DND-41 (cell line): ENCODE results near the gene TMEM200C.

Experiments
- ATAC-seq: fragments of 200-7000 bp; cut with Tn5 transposase; 3 replicates; pipeline ENCODE4 v1.9.1; 2021; ENCODE audit warnings: low read depth; ENCODE audit not compliant: insufficient read depth
- DNase-seq: peaks from one replicate; pipeline ENCODE4 v3.0.0-alpha.2; 2020
- H2AFZ ChIP-seq: 2 replicates; pipeline ENCODE4 v1.6.0; 2012; ENCODE audit warnings: low read depth, low read length
- H3K27ac ChIP-seq: 2 replicates; pipeline ENCODE4 v1.5.1; 2012; ENCODE audit warnings: low read length, inconsistent platforms
- H3K27me3 ChIP-seq: fragments of 200-600 bp; sonication (generic); 2 replicates; pipeline ENCODE4 v1.6.0; 2012; ENCODE audit warnings: low read length, mild to moderate bottlenecking, inconsistent platforms; ENCODE audit not compliant: insufficient read depth, poor library complexity
- H3K36me3 ChIP-seq: 2 replicates; pipeline ENCODE4 v1.5.1; 2012; ENCODE audit warnings: low read length, inconsistent platforms; ENCODE audit not compliant: insufficient read depth
- H3K4me1 ChIP-seq: 2 replicates; pipeline ENCODE4 v1.5.1; 2012; ENCODE audit warnings: mild to moderate bottlenecking, low read length; ENCODE audit not compliant: insufficient read depth
- H3K4me2 ChIP-seq: 2 replicates; pipeline ENCODE4 v1.6.0; 2012; ENCODE audit warnings: mild to moderate bottlenecking, moderate library complexity, low read length, inconsistent platforms; ENCODE audit not compliant: insufficient read depth
- H3K4me3 ChIP-seq, 2 experiments: fragments of 200-600 bp in 1 of 2; shearing (Covaris generic) in 1 of 2; 2 replicates each; pipeline ENCODE4 v1.5.1; 2012 to 2016; ENCODE audit warnings: inconsistent platforms in 2 of 2, low read length in 2 of 2, mild to moderate bottlenecking in 2 of 2, low read depth in 1 of 2, moderate library complexity in 1 of 2
- H3K79me2 ChIP-seq: 2 replicates; pipeline ENCODE4 v1.6.0; 2012; ENCODE audit warnings: low read length, inconsistent platforms; ENCODE audit not compliant: insufficient read depth
- H3K9ac ChIP-seq: 2 replicates; pipeline ENCODE4 v1.6.0; 2012; ENCODE audit warnings: low read depth, mild to moderate bottlenecking, inconsistent platforms, low read length, moderate library complexity
- H3K9me3 ChIP-seq: 2 replicates; pipeline ENCODE4 v1.5.1; 2012; ENCODE audit warnings: low read length, moderate library complexity, mild to moderate bottlenecking, inconsistent platforms; ENCODE audit not compliant: insufficient read depth, severe bottlenecking
- H4K20me1 ChIP-seq: 2 replicates; pipeline ENCODE4 v1.6.0; 2012; ENCODE audit warnings: low read length; ENCODE audit not compliant: insufficient read depth
- EZH2 ChIP-seq: IDR thresholded peaks from 3 replicates; pipeline ENCODE4 v1.6.1; 2012; ENCODE audit warnings: borderline replicate concordance, low read depth, mild to moderate bottlenecking, moderate library complexity, low read length, inconsistent platforms; ENCODE audit not compliant: severe bottlenecking
- TF ChIP-seq, protein P1 (sequence below): IDR thresholded peaks from 2 replicates; pipeline ENCODE4 v1.5.1; 2012; ENCODE audit warnings: borderline replicate concordance, low read length, moderate library complexity, mild to moderate bottlenecking; ENCODE audit not compliant: poor library complexity, severe bottlenecking; ENCODE audit errors: extremely low read depth

The TMEM200C gene

DNA sequence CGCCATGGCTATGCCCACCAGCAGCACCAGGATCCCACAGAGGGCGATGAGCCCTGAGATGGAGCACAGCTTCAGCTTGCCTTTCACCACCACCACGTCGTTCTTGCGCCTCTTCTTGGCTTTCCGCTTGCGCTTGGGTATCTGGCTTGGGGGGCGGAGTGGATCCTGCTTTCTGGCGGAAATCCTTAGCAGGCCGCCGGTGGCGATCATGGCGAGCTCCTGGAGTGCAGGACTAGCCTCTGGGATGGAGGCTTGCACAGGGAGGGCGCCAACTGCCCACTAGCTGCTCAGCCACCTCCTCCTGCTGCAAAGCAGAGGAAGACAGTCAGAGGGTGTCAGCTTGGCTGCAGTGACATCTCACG lies 3.5 kb downstream of the TMEM200C start:
- H3K4me3 ChIP-seq: no peak overlapping the region
- H2AFZ ChIP-seq: no peak overlapping the region
- H3K27me3 ChIP-seq: no peaks in the 10 kb centered on the region
- no peaks in the 10 kb centered on the region for H4K20me1 ChIP-seq
- no peak overlapping the region for H3K9ac ChIP-seq
- ATAC-seq (no peak), DNase-seq (no peak)
- no peaks in the 10 kb centered on the region for H3K4me1 ChIP-seq
- H3K27ac ChIP-seq: no peak overlapping the region
- no peak overlapping the region for H3K4me2 ChIP-seq
- H3K79me2 ChIP-seq: no peaks in the 10 kb centered on the region
- H3K9me3 ChIP-seq: peaks cover 6% of the 10 kb centered on the region
- TF ChIP-seq, protein P1, sequence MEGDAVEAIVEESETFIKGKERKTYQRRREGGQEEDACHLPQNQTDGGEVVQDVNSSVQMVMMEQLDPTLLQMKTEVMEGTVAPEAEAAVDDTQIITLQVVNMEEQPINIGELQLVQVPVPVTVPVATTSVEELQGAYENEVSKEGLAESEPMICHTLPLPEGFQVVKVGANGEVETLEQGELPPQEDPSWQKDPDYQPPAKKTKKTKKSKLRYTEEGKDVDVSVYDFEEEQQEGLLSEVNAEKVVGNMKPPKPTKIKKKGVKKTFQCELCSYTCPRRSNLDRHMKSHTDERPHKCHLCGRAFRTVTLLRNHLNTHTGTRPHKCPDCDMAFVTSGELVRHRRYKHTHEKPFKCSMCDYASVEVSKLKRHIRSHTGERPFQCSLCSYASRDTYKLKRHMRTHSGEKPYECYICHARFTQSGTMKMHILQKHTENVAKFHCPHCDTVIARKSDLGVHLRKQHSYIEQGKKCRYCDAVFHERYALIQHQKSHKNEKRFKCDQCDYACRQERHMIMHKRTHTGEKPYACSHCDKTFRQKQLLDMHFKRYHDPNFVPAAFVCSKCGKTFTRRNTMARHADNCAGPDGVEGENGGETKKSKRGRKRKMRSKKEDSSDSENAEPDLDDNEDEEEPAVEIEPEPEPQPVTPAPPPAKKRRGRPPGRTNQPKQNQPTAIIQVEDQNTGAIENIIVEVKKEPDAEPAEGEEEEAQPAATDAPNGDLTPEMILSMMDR: no peak
- TF ChIP-seq EZH2: no peak
- no peaks in the 10 kb centered on the region for H3K36me3 ChIP-seq

DNA sequence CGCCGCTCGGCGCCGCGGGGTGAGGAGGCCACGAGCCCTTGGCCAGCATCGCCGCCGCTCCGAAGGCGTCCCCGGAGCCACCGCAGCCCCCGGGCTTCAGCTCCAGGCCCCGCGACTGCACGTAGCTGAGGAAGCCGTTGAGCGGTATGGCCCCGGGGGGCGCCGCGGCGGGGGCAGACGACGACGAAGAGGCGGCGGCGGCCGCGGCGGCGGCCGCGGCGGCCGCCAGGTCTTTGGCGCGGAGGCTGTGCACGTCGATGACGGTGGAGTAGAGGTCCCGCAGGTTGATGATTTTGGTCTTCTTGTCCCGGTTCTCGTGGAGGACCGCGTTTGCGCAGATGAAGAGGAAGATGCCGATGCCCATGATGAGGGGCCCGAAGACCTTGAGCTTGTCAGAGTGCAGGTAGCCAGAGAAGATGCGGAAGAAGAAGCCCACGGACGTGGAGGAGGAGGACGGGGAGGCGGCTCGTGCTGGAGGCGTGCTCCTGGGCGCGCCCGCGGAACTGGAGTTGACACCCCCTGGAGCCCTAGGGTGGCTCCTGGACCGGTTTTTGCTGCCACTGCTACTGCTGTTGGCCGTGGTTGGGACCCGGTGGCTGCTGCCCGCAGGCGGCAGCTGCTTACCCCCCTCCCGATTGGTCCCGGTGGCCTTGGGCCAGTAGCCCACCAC lies 4.0 kb downstream of the TMEM200C start:
- H3K9ac ChIP-seq: no peak overlapping the region

DNA sequence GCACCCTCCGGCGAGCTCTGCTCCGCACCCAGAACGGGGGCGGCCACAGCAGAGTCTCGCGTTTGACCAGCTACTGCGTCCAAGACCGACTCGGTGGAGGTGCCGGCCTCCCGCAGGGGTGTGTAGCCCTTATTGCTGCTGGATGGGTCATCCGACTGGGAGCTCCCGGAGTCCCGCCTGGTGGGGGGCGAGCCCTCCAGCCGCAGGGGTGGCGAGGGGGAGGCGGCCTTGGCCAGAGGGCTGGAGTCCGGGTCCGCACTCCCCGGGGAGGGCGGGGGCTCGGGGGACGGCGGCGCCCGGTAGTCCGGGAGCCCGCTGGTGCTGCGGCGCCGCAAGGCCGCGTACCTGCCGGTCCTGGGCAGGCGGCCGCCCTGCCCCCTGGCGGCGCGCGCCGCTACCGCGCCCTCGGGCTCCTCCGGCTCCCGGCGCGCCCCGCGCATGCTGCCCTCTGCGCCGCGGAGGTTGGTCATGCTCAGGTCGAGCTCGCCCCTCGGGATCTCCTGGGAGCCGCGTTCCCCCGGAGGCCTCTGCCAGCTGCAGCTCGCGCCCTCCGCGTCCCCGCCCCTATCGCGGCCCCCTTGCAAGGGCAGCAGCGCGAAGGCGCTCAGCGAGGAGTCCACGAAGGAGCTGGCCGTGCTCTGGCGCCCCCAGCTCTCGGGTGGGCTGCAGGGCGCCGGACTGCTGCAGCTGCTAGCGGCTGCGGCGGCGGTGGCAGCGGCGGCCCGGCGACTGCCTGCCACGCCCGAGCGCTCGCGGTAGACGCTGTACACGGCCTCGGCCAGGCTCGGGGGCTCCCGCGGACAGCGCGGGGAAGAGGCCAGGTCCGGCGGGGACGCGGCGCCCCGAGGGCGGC lies 4.8 kb downstream of the TMEM200C start:
- no peaks in the 10 kb centered on the region for H3K36me3 ChIP-seq
- peaks cover 6% of the 10 kb centered on the region for H3K9me3 ChIP-seq
- H3K9ac ChIP-seq: no peak overlapping the region
- H3K4me2 ChIP-seq: no peak overlapping the region
- H4K20me1 ChIP-seq: no peaks in the 10 kb centered on the region
- no peak overlapping the region for H2AFZ ChIP-seq
- TF ChIP-seq, protein P1: no peak
- TF ChIP-seq EZH2: no peak
- no peak overlapping the region for H3K27ac ChIP-seq
- no peaks in the 10 kb centered on the region for H3K79me2 ChIP-seq
- H3K27me3 ChIP-seq: no peaks in the 10 kb centered on the region
- DNase-seq (no peak), ATAC-seq (no peak)
- no peaks in the 10 kb centered on the region for H3K4me1 ChIP-seq
- no peak overlapping the region for H3K4me3 ChIP-seq

More for the DNA sequence above, 4.0 kb downstream of the TMEM200C start:
- no peak overlapping the region for H3K27ac ChIP-seq
- DNase-seq (no peak), ATAC-seq (no peak)
- no peaks in the 10 kb centered on the region for H3K36me3 ChIP-seq
- H3K79me2 ChIP-seq: no peaks in the 10 kb centered on the region
- H3K27me3 ChIP-seq: no peaks in the 10 kb centered on the region
- peaks cover 6% of the 10 kb centered on the region for H3K9me3 ChIP-seq
- TF ChIP-seq, protein P1: no peak
- TF ChIP-seq EZH2: no peak
- H4K20me1 ChIP-seq: no peaks in the 10 kb centered on the region
- H3K4me3 ChIP-seq: no peak overlapping the region
- no peak overlapping the region for H3K4me2 ChIP-seq
- no peak overlapping the region for H2AFZ ChIP-seq
- H3K4me1 ChIP-seq: no peaks in the 10 kb centered on the region
